Endodermal cell (in vitro differentiated cells): ENCODE results near the gene PARP15. TPM values are rescaled to one million over a fixed set of nuclear protein-coding genes. Genes with fewer than 3 reads are reported as not detected.
"Not testable (repeated sequence)": the region's sequence is repeated elsewhere in the genome, so short reads cannot be mapped to it uniquely, and the experiment has no call there.

Experiments used
- DNase-seq: peaks from one replicate; pipeline ENCODE4 v3.0.0-alpha.2; 2017
- H3K27ac ChIP-seq: 2 replicates; pipeline ENCODE4 v1.5.1; 2013; ENCODE audit warnings: mild to moderate bottlenecking, low read depth, low read length, moderate library complexity
- H3K27me3 ChIP-seq: 2 replicates; pipeline ENCODE4 v1.6.1; 2013; ENCODE audit warnings: mild to moderate bottlenecking, low read length, moderate library complexity; ENCODE audit not compliant: insufficient read depth, control insufficient read depth, poor library complexity, severe bottlenecking
- H3K36me3 ChIP-seq: 2 replicates; pipeline ENCODE4 v1.7.0; 2013; ENCODE audit warnings: mild to moderate bottlenecking, low read length, moderate library complexity; ENCODE audit not compliant: control insufficient read depth, insufficient read depth
- H3K4me1 ChIP-seq: one replicate; pipeline ENCODE4 v1.7.0; 2013; ENCODE audit warnings: low read length; ENCODE audit not compliant: control insufficient read depth, insufficient read depth
- H3K4me3 ChIP-seq: 2 replicates; pipeline ENCODE4 v1.5.1; 2013; ENCODE audit warnings: mild to moderate bottlenecking, low read length, moderate library complexity
- H3K9ac ChIP-seq: 2 replicates; pipeline ENCODE4 v1.6.1; 2013; ENCODE audit warnings: mild to moderate bottlenecking, low read length, moderate library complexity; ENCODE audit not compliant: poor library complexity, severe bottlenecking; ENCODE audit errors: extremely low read depth
- H3K9me3 ChIP-seq: 2 replicates; pipeline ENCODE4 v1.6.1; 2013; ENCODE audit warnings: mild to moderate bottlenecking, low read length, moderate library complexity; ENCODE audit not compliant: control insufficient read depth
- H3K27ac Mint-ChIP-seq: 2 replicates; pipeline ENCODE4 v1.8.0; 2020; ENCODE audit warnings: mixed read lengths
- H3K27me3 Mint-ChIP-seq: 2 replicates; pipeline ENCODE4 v1.8.0; 2021; ENCODE audit warnings: mild to moderate bottlenecking, mixed read lengths; ENCODE audit not compliant: insufficient read depth
- H3K36me3 Mint-ChIP-seq: 2 replicates; pipeline ENCODE4 v1.8.0; 2020; ENCODE audit warnings: low read depth, mixed read lengths
- H3K4me1 Mint-ChIP-seq: 2 replicates; pipeline ENCODE4 v1.8.0; 2020; ENCODE audit warnings: mixed read lengths
- H3K4me3 Mint-ChIP-seq: 2 replicates; pipeline ENCODE4 v1.8.0; 2020; ENCODE audit warnings: mild to moderate bottlenecking, moderate library complexity, mixed read lengths
- H3K9me3 Mint-ChIP-seq: 2 replicates; pipeline ENCODE4 v1.8.0; 2020; ENCODE audit warnings: mild to moderate bottlenecking, mixed read lengths
- WGBS, 2 experiments: methylation state at CpG; one replicate each; pipeline versions ENCODE4 v1.1.5 to v1.1.7; 2013; ENCODE audit warnings: missing lambda C conversion rate in 2 of 2, mixed read lengths in 1 of 2; ENCODE audit not compliant: insufficient coverage in 1 of 2, insufficient read length in 1 of 2; 5-methylcytosine and 5-hydroxymethylcytosine counted together
- total RNA-seq, 2 donors: library from RNA; stranded (reverse); fragmentation: NEBNext Ultra II Directional in 1 of 2; extraction: Animal tissue kit (Norgen Biotek cat#: 25700) in 1 of 2; gene quantifications; 2 replicates in 1 of 2; 3 replicates in 1 of 2; pipeline ENCODE4 v1.2.1, GENCODE V29; 2021
- TF ChIP-seq, protein P1 (sequence below): fragments of 200-600 bp; sonication (generic); conservative IDR thresholded peaks from 2 replicates; pipeline ENCODE4 v1.5.0; 2021; ENCODE audit warnings: antibody characterized with exemption, mild to moderate bottlenecking

The PARP15 gene
- total RNA-seq, 2 donors from 2014 or later = 0.18 to 0.44 TPM

DNA sequence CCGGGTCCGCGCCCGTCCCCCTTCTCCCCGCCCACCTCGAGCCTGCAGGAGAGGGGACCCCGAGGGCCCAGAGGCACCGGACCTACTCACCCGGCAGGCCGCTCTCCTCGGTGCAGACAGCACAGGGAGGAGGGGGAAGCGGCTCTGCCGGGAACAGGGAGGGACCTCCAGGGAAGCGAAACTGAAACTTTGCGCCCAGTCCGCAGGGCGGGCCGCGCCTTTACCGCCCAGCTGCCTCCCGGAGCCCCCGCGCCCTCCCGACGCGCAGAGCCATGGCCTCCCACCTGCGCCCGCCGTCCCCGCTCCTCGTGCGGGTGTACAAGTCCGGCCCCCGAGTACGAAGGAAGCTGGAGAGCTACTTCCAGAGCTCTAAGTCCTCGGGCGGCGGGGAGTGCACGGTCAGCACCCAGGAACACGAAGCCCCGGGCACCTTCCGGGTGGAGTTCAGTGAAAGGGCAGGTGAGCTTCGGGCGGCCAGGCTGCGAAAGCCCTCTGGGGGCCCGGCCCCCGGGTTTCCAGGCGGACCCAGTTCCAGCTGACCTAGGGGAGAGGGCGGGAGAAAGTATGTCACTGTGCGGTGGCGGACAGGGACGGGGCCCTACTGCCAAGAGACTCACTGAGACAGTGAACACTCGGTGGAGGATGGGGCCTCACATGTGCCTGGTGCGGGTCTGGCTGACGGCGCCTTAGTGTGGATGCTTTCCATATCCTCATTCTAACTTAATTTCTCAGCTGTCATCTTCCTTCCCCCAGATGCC lies 13.1 kb upstream of the PARP15 start, which contains the start of the genes DTX3L and PARP9:
Gene DTX3L, plus strand, starts transcription at position 184 of the 758 bp plus-strand sequence. Its CDS starts 89 bp downstream, at position 273.
Gene PARP9, minus strand, starts transcription at position 146 of the 758 bp plus-strand sequence. CDS start 4,680 bp downstream, outside the sequence.
- Histone ChIP-seq H3K4me3 (peak within 1 kb of the TSS; percentile 77), H3K27me3 (peaks cover 7% of the 10 kb centered on the region), H3K36me3 (no peaks in the 10 kb centered on the region), H3K27ac (no peak within 1 kb of the TSS), H3K9ac (peak within 1 kb of the TSS; percentile 47), H3K9me3 (no peaks in the 10 kb centered on the region), H3K4me1 (no peaks in the 10 kb centered on the region)
- no peaks in the 10 kb centered on the region for H3K27me3 Mint-ChIP-seq
- no peaks in the 10 kb centered on the region for H3K36me3 Mint-ChIP-seq
- H3K27ac Mint-ChIP-seq = peak within 1 kb of the TSS; percentile 22
- peak within 1 kb of the TSS; percentile 66 for H3K4me3 Mint-ChIP-seq
- peaks cover 21% of the 10 kb centered on the region for H3K4me1 Mint-ChIP-seq
- WGBS, 2 experiments = 4 to 9% methylated on average over 7 to 56 of the region's 56 CpGs
- DNase-seq = peak; percentile 87
- H3K9me3 Mint-ChIP-seq = no peaks in the 10 kb centered on the region
- TF ChIP-seq, protein P1, sequence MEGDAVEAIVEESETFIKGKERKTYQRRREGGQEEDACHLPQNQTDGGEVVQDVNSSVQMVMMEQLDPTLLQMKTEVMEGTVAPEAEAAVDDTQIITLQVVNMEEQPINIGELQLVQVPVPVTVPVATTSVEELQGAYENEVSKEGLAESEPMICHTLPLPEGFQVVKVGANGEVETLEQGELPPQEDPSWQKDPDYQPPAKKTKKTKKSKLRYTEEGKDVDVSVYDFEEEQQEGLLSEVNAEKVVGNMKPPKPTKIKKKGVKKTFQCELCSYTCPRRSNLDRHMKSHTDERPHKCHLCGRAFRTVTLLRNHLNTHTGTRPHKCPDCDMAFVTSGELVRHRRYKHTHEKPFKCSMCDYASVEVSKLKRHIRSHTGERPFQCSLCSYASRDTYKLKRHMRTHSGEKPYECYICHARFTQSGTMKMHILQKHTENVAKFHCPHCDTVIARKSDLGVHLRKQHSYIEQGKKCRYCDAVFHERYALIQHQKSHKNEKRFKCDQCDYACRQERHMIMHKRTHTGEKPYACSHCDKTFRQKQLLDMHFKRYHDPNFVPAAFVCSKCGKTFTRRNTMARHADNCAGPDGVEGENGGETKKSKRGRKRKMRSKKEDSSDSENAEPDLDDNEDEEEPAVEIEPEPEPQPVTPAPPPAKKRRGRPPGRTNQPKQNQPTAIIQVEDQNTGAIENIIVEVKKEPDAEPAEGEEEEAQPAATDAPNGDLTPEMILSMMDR = no peak

DNA sequence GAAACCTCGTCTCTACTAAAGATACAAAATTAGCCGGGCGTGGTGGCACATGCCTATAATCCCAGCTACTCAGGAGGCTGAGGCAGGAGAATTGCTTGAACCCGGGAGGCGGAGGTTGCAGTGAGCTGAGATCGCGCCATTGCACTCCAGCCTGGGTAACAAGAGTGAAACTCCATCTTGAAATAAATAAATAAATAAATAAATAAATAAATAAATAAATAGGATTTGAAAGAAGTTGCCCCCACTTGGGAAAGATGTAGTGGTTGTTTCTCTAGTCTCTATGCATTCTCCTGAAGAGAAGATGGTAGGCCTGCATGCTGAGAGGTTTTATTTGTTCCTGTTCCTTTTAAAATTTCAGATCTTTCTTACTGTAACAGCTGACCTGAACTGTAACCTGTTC lies 9.3 kb upstream of the PARP15 start:
- H3K9ac ChIP-seq, H3K9me3 Mint-ChIP-seq, H3K27ac ChIP-seq, H3K9me3 ChIP-seq, H3K4me3 Mint-ChIP-seq, H3K4me3 ChIP-seq, H3K27ac Mint-ChIP-seq, DNase-seq, H3K27me3 ChIP-seq, H3K4me1 ChIP-seq, H3K36me3 ChIP-seq, H3K36me3 Mint-ChIP-seq, H3K27me3 Mint-ChIP-seq: not testable (repeated sequence)
- H3K4me1 Mint-ChIP-seq = peaks cover 17% of the 10 kb centered on the region
- 80 to 96% methylated on average over 1 to 3 of the region's 7 CpGs for WGBS, 2 experiments

DNA sequence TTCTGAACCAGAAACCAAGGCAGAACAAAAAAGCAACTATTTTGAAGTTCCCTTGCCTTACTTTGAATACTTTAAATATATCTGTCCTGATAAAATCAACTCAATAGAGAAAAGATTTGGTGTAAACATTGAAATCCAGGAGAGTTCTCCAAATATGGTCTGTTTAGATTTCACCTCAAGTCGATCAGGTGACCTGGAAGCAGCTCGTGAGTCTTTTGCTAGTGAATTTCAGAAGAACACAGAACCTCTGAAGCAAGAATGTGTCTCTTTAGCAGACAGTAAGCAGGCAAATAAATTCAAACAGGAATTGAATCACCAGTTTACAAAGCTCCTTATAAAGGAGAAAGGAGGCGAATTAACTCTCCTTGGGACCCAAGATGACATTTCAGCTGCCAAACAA lies 8.7 kb upstream of the PARP15 start:
- H3K9me3 Mint-ChIP-seq = no peaks in the 10 kb centered on the region
- no peak overlapping the region for H3K4me3 Mint-ChIP-seq
- TF ChIP-seq, protein P1 = no peak
- Histone ChIP-seq H3K9me3 (no peaks in the 10 kb centered on the region), H3K27ac (no peak overlapping the region), H3K9ac (no peak overlapping the region), H3K4me3 (no peak overlapping the region), H3K4me1 (no peaks in the 10 kb centered on the region), H3K36me3 (no peaks in the 10 kb centered on the region), H3K27me3 (peaks cover 4% of the 10 kb centered on the region)
- H3K4me1 Mint-ChIP-seq = peaks cover 14% of the 10 kb centered on the region
- H3K27me3 Mint-ChIP-seq = no peaks in the 10 kb centered on the region
- no peak overlapping the region for H3K27ac Mint-ChIP-seq
- H3K36me3 Mint-ChIP-seq = peaks cover 3% of the 10 kb centered on the region
- no peak for DNase-seq
- 80 to 90% methylated on average over 1 to 3 of the region's 3 CpGs for WGBS, 2 experiments
